ENCODE data around the gene SBK2.
"Not testable (repeated sequence)": the region's sequence is repeated elsewhere in the genome, so short reads cannot be mapped to it uniquely, and the experiment has no call there.

The SBK2 gene

DNA sequence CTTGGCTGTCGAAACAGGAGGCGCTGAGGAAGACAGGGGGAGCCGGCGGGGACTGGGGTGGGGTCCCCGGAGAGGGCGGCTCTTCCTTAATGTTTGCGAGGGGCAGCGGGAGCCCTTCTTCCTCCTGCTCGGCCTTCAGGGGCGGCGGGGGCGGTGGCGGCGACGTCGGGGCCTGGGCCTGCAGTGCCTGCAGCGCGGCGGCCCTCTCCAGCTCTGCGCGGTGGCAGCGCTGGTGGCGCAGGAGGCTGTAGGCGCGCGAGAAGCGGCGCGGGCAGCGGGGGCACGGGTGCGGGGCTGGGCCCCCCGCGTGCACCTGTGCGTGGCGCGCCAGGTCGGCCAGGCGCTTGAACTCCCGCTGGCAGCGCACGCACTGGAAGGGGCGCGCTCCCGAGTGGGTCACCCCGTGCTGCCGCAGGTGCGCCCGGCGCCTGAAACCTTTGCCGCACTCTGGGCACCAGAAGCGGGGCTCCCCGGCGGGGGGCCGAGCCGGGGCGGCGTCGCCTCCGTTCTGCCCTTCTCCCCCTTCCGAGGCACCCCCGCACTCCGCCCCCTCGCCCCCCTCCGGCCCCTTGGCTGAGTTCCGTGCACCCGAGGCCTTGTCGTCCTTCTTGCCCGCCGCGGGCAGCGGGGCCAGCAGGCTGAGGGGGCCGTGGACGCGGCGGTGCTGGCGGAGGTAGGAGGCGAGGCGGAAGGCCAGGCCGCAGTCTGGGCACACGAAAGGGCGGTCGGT, 41.3 kb upstream of the SBK2 start:
- peaks cover 21% of the 10 kb centered on the region for H3K36me3 ChIP-seq (ENCODE audit: control insufficient read depth, insufficient read depth, low read length)
- H3K9me3 ChIP-seq (ENCODE audit: control insufficient read depth, insufficient read depth, low read length): no peaks in the 10 kb centered on the region
- peaks cover 5% of the 10 kb centered on the region for H3K4me1 ChIP-seq (ENCODE audit: control insufficient read depth, insufficient read depth, low read length)
- H3K9ac ChIP-seq (ENCODE audit: low read depth, low read length): no peak overlapping the region
- no peaks in the 10 kb centered on the region for H3K27me3 ChIP-seq (ENCODE audit: control insufficient read depth, insufficient read depth, low read length)
- H3K4me3 ChIP-seq (ENCODE audit: low read depth, low read length): no peak overlapping the region

DNA sequence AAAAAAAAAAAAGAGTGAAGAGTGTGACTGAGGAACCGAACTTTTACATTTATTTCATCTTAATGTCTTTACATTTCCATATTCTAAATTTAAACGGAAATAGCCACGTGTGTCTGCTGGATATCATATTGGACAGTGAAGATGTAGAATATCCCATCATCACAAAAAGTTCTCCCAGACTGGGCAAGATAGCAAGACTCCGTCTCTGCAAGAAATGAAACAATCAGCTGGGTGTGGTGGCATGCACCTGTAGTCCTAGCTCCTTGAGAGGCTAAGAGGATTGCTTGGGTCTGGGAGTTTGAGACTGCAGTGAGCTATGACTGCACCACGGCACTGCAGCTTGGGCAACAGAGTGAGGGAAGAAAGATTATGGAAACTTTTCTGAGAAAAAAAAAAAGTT, 39.8 kb upstream of the SBK2 start:
- Histone ChIP-seq H3K9ac (ENCODE audit: low read depth, low read length) (no peak overlapping the region), H3K9me3 (ENCODE audit: control insufficient read depth, insufficient read depth, low read length) (no peaks in the 10 kb centered on the region), H3K4me1 (ENCODE audit: control insufficient read depth, insufficient read depth, low read length) (peaks cover 5% of the 10 kb centered on the region), H3K4me3 (ENCODE audit: low read depth, low read length) (no peak overlapping the region), H3K36me3 (ENCODE audit: control insufficient read depth, insufficient read depth, low read length) (peaks cover 21% of the 10 kb centered on the region), H3K27me3 (ENCODE audit: control insufficient read depth, insufficient read depth, low read length) (no peaks in the 10 kb centered on the region)

DNA sequence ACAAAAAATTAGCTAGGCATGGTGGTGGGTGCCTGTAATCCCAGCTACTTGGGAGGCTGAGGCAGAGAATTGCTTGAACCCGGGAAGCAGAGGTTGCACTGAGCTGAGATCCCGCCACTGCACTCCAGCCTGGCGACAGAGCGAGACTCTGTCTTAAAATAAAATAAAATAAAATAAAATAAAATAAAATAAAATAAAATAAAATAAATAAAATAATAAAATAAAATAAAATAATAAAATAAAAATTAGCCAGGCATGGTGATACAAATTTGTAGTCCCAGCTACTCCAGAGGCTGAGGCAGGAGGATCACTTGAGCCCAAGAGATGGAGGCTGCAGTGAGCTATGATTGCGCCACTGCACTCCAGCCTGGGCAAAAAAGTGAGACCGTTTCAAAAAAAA, 37.0 kb upstream of the SBK2 start:
- H3K9me3 ChIP-seq (ENCODE audit: control insufficient read depth, insufficient read depth, low read length); H3K27me3 ChIP-seq (ENCODE audit: control insufficient read depth, insufficient read depth, low read length); H3K4me1 ChIP-seq (ENCODE audit: control insufficient read depth, insufficient read depth, low read length); H3K4me3 ChIP-seq (ENCODE audit: low read depth, low read length); H3K9ac ChIP-seq (ENCODE audit: low read depth, low read length): not testable (repeated sequence)
- peaks cover 17% of the 10 kb centered on the region for H3K36me3 ChIP-seq (ENCODE audit: control insufficient read depth, insufficient read depth, low read length)

DNA sequence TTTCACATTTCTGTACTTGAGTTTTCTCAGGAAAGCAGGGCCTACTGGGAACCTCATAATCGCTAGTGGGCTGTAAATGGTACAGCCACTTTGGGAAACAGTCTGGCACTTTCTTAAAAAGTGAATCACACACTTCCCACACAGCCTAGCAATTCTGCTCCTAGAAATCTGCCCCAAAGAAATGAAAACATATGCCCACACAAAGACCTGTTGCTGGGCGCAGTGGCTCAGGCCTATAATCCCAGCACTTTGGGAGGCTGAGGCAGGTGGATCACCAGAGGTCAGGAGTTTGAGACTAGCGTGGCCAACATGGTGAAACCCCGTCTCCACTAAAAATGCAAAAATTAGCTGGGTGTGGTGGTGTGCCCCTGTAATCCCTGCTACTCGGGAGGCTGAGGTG, 32.5 kb upstream of the SBK2 start:
- not testable (repeated sequence) for H3K9me3 ChIP-seq (ENCODE audit: control insufficient read depth, insufficient read depth, low read length); H3K4me3 ChIP-seq (ENCODE audit: low read depth, low read length); H3K36me3 ChIP-seq (ENCODE audit: control insufficient read depth, insufficient read depth, low read length); H3K4me1 ChIP-seq (ENCODE audit: control insufficient read depth, insufficient read depth, low read length); H3K27me3 ChIP-seq (ENCODE audit: control insufficient read depth, insufficient read depth, low read length); H3K9ac ChIP-seq (ENCODE audit: low read depth, low read length)

DNA sequence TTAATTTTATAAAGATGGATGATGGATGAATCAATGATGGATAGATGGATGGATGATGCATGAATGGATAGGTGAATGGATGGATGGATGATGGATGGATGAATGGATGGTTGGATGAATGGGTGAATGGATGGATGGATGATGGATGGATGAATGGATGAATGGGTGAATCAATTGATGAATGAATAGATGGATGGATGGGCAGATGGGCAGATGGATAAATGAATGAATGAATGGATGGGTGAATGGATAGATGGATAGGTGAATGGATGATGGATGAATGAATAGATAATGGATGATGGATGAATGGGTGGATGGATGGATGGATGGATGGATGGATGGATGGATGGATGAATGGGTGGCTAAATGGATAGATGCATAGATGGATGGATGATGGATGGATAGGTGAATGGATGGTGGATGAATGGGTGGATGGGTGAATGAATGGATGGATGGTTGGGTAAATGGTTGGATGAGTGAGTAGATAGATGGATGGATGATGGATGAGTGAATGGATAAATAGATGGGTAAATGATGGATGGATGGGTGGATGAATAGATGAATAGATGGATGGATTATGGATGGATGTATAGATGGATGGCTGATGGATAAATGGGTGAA, 30.9 kb upstream of the SBK2 start:
- no peaks in the 10 kb centered on the region for H3K36me3 ChIP-seq (ENCODE audit: control insufficient read depth, insufficient read depth, low read length)
- H3K4me3 ChIP-seq (ENCODE audit: low read depth, low read length): no peak overlapping the region
- H3K4me1 ChIP-seq (ENCODE audit: control insufficient read depth, insufficient read depth, low read length): no peaks in the 10 kb centered on the region
- H3K27me3 ChIP-seq (ENCODE audit: control insufficient read depth, insufficient read depth, low read length): no peaks in the 10 kb centered on the region
- no peak overlapping the region for H3K9ac ChIP-seq (ENCODE audit: low read depth, low read length)
- no peaks in the 10 kb centered on the region for H3K9me3 ChIP-seq (ENCODE audit: control insufficient read depth, insufficient read depth, low read length)

DNA sequence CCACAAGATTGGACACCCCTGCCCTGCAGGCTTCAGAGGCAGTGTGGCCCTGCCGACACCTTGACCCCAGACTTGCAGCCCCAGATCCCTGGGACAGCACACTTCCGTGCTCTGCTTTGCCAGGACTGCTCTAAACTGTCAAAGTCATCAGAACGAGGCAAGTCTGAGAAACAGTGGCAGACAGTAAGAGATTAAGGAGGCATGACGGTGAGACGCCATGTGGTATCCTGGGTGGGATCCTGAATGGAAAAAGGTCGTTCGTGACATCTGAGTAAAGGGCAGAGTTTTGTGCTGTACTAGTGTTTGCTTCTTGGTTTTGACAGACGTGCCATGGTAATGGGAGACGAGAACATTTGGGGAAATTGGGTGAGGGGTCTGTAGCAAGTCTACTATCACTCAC, 29.9 kb upstream of the SBK2 start:
- Histone ChIP-seq H3K27me3 (ENCODE audit: control insufficient read depth, insufficient read depth, low read length) (no peaks in the 10 kb centered on the region), H3K36me3 (ENCODE audit: control insufficient read depth, insufficient read depth, low read length) (no peaks in the 10 kb centered on the region), H3K4me1 (ENCODE audit: control insufficient read depth, insufficient read depth, low read length) (no peaks in the 10 kb centered on the region), H3K9me3 (ENCODE audit: control insufficient read depth, insufficient read depth, low read length) (no peaks in the 10 kb centered on the region), H3K9ac (ENCODE audit: low read depth, low read length) (no peak overlapping the region), H3K4me3 (ENCODE audit: low read depth, low read length) (no peak overlapping the region)

DNA sequence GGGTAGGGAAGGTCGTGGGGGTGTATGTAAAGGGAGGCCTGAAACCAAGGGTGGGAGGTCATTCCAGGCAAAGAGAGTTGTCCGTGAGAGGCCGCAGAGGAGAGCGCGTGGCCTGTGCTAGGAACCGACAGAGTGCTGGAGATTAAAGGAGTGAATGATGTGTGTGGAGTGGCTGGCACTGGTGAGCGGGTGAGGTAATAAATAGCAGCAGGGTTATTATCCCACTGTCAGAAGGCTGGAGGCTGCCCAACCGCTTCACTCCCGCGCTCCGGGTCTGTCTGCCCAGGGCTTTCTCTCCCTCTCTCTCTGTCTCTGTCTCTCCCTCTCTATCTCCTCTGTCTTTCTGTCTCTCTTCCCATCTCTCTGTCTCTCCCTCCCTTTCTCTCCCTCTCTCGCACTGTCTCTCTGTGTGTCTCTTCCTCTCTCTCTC, 26.3 kb upstream of the SBK2 start:
- H3K4me1 ChIP-seq (ENCODE audit: control insufficient read depth, insufficient read depth, low read length): no peaks in the 10 kb centered on the region
- no peaks in the 10 kb centered on the region for H3K36me3 ChIP-seq (ENCODE audit: control insufficient read depth, insufficient read depth, low read length)
- H3K27me3 ChIP-seq (ENCODE audit: control insufficient read depth, insufficient read depth, low read length): no peaks in the 10 kb centered on the region

DNA sequence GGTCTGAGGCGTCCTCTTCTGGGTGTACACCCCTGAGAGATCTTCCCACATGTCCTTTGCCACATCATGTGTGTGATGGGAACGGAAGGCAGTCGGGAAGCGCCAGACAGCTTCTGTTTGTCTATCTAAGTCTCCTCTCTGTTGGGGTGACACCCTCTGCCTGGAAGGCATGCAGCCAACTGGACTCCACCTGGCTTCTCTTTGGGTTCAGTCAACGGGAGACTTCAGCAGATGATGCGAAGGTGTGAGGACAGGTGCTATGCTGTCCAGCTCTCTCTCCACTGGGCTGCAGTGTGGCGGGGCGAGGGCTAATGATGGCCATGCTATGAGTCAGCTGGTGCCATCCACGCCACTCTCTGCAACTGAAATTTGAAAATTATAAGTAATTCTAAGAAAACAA, 22.8 kb upstream of the SBK2 start:
- no peaks in the 10 kb centered on the region for H3K27me3 ChIP-seq (ENCODE audit: control insufficient read depth, insufficient read depth, low read length)
- no peak overlapping the region for H3K9ac ChIP-seq (ENCODE audit: low read depth, low read length)
- H3K9me3 ChIP-seq (ENCODE audit: control insufficient read depth, insufficient read depth, low read length): no peaks in the 10 kb centered on the region
- no peaks in the 10 kb centered on the region for H3K4me1 ChIP-seq (ENCODE audit: control insufficient read depth, insufficient read depth, low read length)
- H3K36me3 ChIP-seq (ENCODE audit: control insufficient read depth, insufficient read depth, low read length): no peaks in the 10 kb centered on the region
- no peak overlapping the region for H3K4me3 ChIP-seq (ENCODE audit: low read depth, low read length)

More for the DNA sequence above, 26.3 kb upstream of the SBK2 start:
- Histone ChIP-seq H3K4me3 (ENCODE audit: low read depth, low read length) (no peak overlapping the region), H3K9me3 (ENCODE audit: control insufficient read depth, insufficient read depth, low read length) (no peaks in the 10 kb centered on the region), H3K9ac (ENCODE audit: low read depth, low read length) (no peak overlapping the region)

DNA sequence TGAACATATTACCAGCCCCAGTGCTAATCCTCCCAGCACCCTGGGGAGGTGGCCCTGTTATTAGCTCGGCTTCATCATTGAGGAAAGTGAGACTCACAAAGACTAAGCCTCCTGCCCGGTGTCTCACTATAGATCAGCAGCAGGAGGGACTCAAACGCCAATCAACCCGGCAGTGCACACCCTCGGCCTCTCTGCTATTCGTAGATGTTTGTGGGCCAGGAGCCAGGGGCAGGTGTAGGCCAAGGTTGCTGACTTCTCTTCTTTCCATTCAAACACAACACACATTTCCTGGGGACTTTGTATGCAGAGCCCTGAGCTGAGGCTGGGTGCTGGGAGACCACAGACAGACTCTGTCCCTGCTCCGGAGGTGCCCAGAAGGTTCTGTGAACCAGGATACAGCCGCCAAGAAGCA, 17.8 kb upstream of the SBK2 start:
- H3K27me3 ChIP-seq (ENCODE audit: control insufficient read depth, insufficient read depth, low read length): no peaks in the 10 kb centered on the region
- no peak overlapping the region for H3K9ac ChIP-seq (ENCODE audit: low read depth, low read length)
- H3K4me3 ChIP-seq (ENCODE audit: low read depth, low read length): no peak overlapping the region
- no peaks in the 10 kb centered on the region for H3K9me3 ChIP-seq (ENCODE audit: control insufficient read depth, insufficient read depth, low read length)
- no peaks in the 10 kb centered on the region for H3K36me3 ChIP-seq (ENCODE audit: control insufficient read depth, insufficient read depth, low read length)
- H3K4me1 ChIP-seq (ENCODE audit: control insufficient read depth, insufficient read depth, low read length): peaks cover 3% of the 10 kb centered on the region

DNA sequence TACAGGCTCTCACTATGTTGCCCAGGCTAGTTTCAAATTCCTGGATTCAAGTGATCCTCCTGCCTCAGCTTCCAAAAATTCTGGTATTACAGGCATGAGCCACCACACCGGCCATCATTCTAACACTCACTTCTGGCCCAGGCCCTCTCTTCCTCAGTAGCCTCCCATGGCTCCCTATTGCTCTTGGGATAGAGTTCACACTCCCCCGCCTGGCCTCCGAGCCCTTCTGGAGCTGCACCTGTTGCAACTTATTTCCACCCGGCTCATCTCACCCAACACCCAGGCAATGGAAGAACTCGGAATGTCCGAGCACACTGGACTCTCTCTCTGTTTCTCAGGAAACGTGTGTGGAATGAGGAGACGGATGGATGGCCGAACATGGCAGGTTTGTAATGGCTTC, 17.4 kb upstream of the SBK2 start:
- Histone ChIP-seq H3K4me1 (ENCODE audit: control insufficient read depth, insufficient read depth, low read length) (peaks cover 3% of the 10 kb centered on the region), H3K9me3 (ENCODE audit: control insufficient read depth, insufficient read depth, low read length) (no peaks in the 10 kb centered on the region), H3K4me3 (ENCODE audit: low read depth, low read length) (no peak overlapping the region), H3K36me3 (ENCODE audit: control insufficient read depth, insufficient read depth, low read length) (no peaks in the 10 kb centered on the region), H3K27me3 (ENCODE audit: control insufficient read depth, insufficient read depth, low read length) (no peaks in the 10 kb centered on the region), H3K9ac (ENCODE audit: low read depth, low read length) (no peak overlapping the region)

DNA sequence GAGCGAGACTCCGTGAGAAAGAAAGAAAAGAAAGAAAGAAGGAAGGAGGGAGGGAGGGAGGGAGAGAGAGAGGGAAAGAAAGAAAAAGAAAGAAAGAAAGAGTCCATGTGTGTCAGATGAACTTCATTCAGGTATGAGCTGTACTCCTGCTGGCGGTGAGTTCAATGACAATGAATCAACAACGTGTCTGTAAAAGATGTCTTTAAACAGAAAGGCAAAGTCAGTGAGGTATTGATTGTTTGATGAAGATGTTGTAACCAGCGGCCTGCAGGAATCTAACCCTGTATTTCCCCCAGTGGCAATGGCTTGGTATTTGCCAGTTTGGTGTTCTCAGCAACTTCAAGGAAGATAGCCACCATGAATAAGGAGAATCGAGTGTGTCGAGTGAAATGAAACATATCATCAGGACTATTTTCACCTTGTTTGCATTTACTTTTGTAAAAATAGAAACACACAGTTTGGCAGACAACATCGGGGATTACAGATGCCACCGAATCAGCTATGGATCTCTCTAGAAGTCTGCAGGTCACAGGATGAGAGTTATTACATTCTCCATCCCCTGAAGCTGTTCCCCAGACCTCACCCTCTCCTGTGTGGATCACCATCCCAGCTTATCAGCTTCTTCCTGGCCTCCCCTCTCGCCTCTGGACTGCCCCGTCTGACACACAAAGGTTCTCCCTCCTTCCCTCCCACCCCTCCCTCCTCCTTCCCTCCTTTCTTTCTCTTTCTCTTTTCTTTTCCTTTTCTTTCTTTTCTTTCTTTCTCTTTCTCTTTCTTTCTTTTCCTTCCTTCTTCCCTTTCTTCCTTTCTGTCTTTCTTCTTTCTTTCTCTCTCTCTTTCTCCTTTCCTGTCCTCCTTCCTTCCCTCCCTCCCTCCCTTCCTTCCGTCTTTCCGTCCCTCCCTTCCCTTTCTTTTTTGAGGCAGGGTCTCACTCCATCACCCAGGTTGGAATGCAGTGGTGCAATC, 16.6 kb upstream of the SBK2 start:
- Histone ChIP-seq H3K4me3 (ENCODE audit: low read depth, low read length) (no peak overlapping the region), H3K9ac (ENCODE audit: low read depth, low read length) (no peak overlapping the region), H3K9me3 (ENCODE audit: control insufficient read depth, insufficient read depth, low read length) (no peaks in the 10 kb centered on the region), H3K36me3 (ENCODE audit: control insufficient read depth, insufficient read depth, low read length) (no peaks in the 10 kb centered on the region), H3K27me3 (ENCODE audit: control insufficient read depth, insufficient read depth, low read length) (no peaks in the 10 kb centered on the region), H3K4me1 (ENCODE audit: control insufficient read depth, insufficient read depth, low read length) (peaks cover 3% of the 10 kb centered on the region)

Measured in iPS-15b (cell line).